Measurements from ENCODE around the gene COQ8A. TPM values are rescaled to one million over a fixed set of nuclear protein-coding genes. Genes with fewer than 3 reads are reported as not detected.

Gene COQ8A
- total RNA-seq, 4 donors from 2014 or later, result 46.0 to 80.5 (median 67.7) TPM

GRCh38 chr1:226903819-226904716 is 36.0 kb upstream of the COQ8A start:
- TF ChIP-seq POLR2AphosphoS5 (IDR thresholded peaks at IDR 0.05) (no peak), CTCF (IDR thresholded peaks at IDR 0.05) (no peak), EP300 (IDR thresholded peaks at IDR 0.05; ENCODE audit: low read depth) (no peak), POLR2A (IDR thresholded peaks at IDR 0.05) (no peak)
- in situ Hi-C loops (cut with MboI; ENCODE audit: low pct_ligation_motif_present in 1 of 4, low pct_unique_long_range_greater_than_20kb in 1 of 4, low sequenced_read_pairs in 3 of 4) (loop anchor here in 3 of 4 donors (25.0 kb wide), 1 partner anchor 533 kb away; no protein-coding TSS in a partner anchor), intact Hi-C loops (cut with DNase I; ENCODE audit: low total_unique reads) (no loop called here)
- WGBS, 2 donors (ENCODE audit: low coverage in 1 of 2), result 73 to 82% methylated on average over 4 to 12 of the region's 12 CpGs
- H3K27me3 ChIP-seq, result no peaks in the 10 kb centered on the region
- peaks cover 0 to 7% (median 2%) of the 10 kb centered on the region in 4 donors for H3K4me1 ChIP-seq
- DNase-seq, result no peak
- H3K9me3 ChIP-seq, result no peaks in the 10 kb centered on the region
- H3K36me3 ChIP-seq, result peaks cover 0 to 7% (median 0%) of the 10 kb centered on the region in 4 donors
- no peak overlapping the region for H3K4me3 ChIP-seq
- peak overlapping the region in 3 of 4 donors; percentile 25 to 64 (median 37) for H3K27ac ChIP-seq

GRCh38 chr1:226904772-226905171 is 35.3 kb upstream of the COQ8A start:
- Histone ChIP-seq H3K27me3 (no peaks in the 10 kb centered on the region), H3K4me1 (peaks cover 0 to 7% (median 2%) of the 10 kb centered on the region in 4 donors), H3K36me3 (peaks cover 0 to under 1% (median 0%) of the 10 kb centered on the region in 4 donors), H3K4me3 (no peak overlapping the region), H3K27ac (peak overlapping the region in 1 of 4 donors; percentile 64), H3K9me3 (no peaks in the 10 kb centered on the region)
- in situ Hi-C loops (cut with MboI; ENCODE audit: low pct_ligation_motif_present in 1 of 4, low pct_unique_long_range_greater_than_20kb in 1 of 4, low sequenced_read_pairs in 3 of 4), result loop anchor here in 3 of 4 donors (25.0 kb wide), 1 partner anchor 533 kb away; no protein-coding TSS in a partner anchor
- intact Hi-C loops (cut with DNase I; ENCODE audit: low total_unique reads), result no loop called here
- TF ChIP-seq CTCF (IDR thresholded peaks at IDR 0.05) (no peak), POLR2A (IDR thresholded peaks at IDR 0.05) (no peak), POLR2AphosphoS5 (IDR thresholded peaks at IDR 0.05) (no peak), EP300 (IDR thresholded peaks at IDR 0.05; ENCODE audit: low read depth) (no peak)
- 83 to 88% methylated on average over 1 to 3 of the region's 3 CpGs for WGBS, 2 donors (ENCODE audit: low coverage in 1 of 2)
- DNase-seq, result no peak

GRCh38 chr1:226908419-226908818 is 31.7 kb upstream of the COQ8A start:
- Histone ChIP-seq H3K27me3 (no peaks in the 10 kb centered on the region), H3K4me3 (no peak overlapping the region), H3K27ac (no peak overlapping the region), H3K9me3 (no peaks in the 10 kb centered on the region), H3K4me1 (peaks cover 0 to 12% (median 3%) of the 10 kb centered on the region in 4 donors), H3K36me3 (no peaks in the 10 kb centered on the region)
- in situ Hi-C loops (cut with MboI; ENCODE audit: low pct_ligation_motif_present in 1 of 4, low pct_unique_long_range_greater_than_20kb in 1 of 4, low sequenced_read_pairs in 3 of 4) (loop anchor here in 3 of 4 donors (25.0 kb wide), 1 partner anchor 529 kb away; no protein-coding TSS in a partner anchor), intact Hi-C loops (cut with DNase I; ENCODE audit: low total_unique reads) (no loop called here)
- 90 to 93% methylated on average over 2 to 10 of the region's 10 CpGs for WGBS, 2 donors (ENCODE audit: low coverage in 1 of 2)
- no peak for TF ChIP-seq POLR2AphosphoS5 (IDR thresholded peaks at IDR 0.05)
- no peak for TF ChIP-seq CTCF (IDR thresholded peaks at IDR 0.05)
- TF ChIP-seq EP300 (IDR thresholded peaks at IDR 0.05; ENCODE audit: low read depth), result no peak
- TF ChIP-seq POLR2A (IDR thresholded peaks at IDR 0.05), result no peak
- DNase-seq, result no peak

- Histone ChIP-seq H3K4me1 (peaks cover 0 to 12% (median 3%) of the 10 kb centered on the region in 4 donors), H3K27me3 (no peaks in the 10 kb centered on the region), H3K36me3 (no peaks in the 10 kb centered on the region), H3K9me3 (no peaks in the 10 kb centered on the region), H3K4me3 (no peak overlapping the region), H3K27ac (no peak overlapping the region)
- no peak for DNase-seq
- intact Hi-C loops (cut with DNase I; ENCODE audit: low total_unique reads) (no loop called here), in situ Hi-C loops (cut with MboI; ENCODE audit: low pct_ligation_motif_present in 1 of 4, low pct_unique_long_range_greater_than_20kb in 1 of 4, low sequenced_read_pairs in 3 of 4) (loop anchor here in 3 of 4 donors (25.0 kb wide), 1 partner anchor 528 kb away; no protein-coding TSS in a partner anchor)
- no peak for TF ChIP-seq EP300 (IDR thresholded peaks at IDR 0.05; ENCODE audit: low read depth)
- no peak for TF ChIP-seq POLR2AphosphoS5 (IDR thresholded peaks at IDR 0.05)
- TF ChIP-seq CTCF (IDR thresholded peaks at IDR 0.05), result no peak
- TF ChIP-seq POLR2A (IDR thresholded peaks at IDR 0.05), result no peak
- WGBS, 2 donors (ENCODE audit: low coverage in 1 of 2), result 89 to 100% methylated on average over 1 of the region's 1 CpG
Measured at GRCh38 chr1:226908913-226909312, 31.2 kb upstream of the COQ8A start.
